Fibroblast of villous mesenchyme (primary cell): ENCODE results near the gene NOL4L. TPM values are rescaled to one million over a fixed set of nuclear protein-coding genes. Genes with fewer than 3 reads are reported as not detected.

Source experiments
- DNase-seq: peaks from one replicate; pipeline ENCODE4 v3.0.0-alpha.2; 2010; ENCODE audit warnings: low read depth
- H3K4me3 ChIP-seq: 2 replicates; pipeline ENCODE4 v1.5.1; 2011; ENCODE audit warnings: low read depth, mild to moderate bottlenecking, low read length
- CTCF ChIP-seq: IDR thresholded peaks from 2 replicates; pipeline ENCODE4 v1.5.1; 2012; ENCODE audit warnings: low read depth, mild to moderate bottlenecking, low read length; ENCODE audit not compliant: insufficient read depth
- total RNA-seq: library from RNA; depleted of rRNA; stranded (reverse); fragments of >200 nt; gene quantifications from 2 replicates; pipeline ENCODE4 v1.2.3, GENCODE V29; 2012

NOL4L gene
- total RNA-seq, 1 donor, result 9.9 TPM

DNA sequence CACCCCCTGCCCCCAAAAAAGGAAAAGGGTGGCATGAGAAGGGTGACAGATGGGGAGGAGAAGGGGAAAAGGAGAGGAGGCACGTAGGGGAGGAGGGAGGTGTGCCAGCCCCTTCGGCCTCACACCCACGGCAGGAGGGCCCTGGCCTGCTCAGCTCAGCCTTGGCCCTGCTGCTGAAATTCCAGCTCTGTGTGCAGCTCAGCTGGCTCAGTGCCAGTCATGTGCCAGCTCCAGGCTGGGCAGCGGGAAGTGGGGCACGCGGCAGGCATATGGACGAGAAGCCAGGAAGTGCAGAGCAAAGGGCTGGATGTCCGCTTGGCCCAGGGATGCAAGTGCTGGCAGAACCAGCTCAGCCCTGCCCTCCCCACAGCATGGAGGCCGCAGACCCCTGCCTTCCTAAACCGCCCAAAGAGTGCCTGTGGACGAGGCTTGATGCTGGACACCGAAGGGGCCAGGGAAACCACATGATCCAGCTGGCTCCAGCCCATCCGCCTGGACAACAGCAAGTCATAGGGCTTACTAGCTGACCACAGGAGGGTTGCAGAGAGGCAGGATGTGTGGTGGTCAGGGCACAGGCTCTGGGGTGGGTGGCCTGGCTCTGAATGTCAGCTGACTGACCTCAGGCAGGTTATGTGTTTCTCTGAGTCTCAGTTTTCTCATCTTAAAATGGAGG is 60.2 kb downstream of the NOL4L start:
- no peak for DNase-seq
- no peak overlapping the region for H3K4me3 ChIP-seq
- no peak for TF ChIP-seq CTCF

DNA sequence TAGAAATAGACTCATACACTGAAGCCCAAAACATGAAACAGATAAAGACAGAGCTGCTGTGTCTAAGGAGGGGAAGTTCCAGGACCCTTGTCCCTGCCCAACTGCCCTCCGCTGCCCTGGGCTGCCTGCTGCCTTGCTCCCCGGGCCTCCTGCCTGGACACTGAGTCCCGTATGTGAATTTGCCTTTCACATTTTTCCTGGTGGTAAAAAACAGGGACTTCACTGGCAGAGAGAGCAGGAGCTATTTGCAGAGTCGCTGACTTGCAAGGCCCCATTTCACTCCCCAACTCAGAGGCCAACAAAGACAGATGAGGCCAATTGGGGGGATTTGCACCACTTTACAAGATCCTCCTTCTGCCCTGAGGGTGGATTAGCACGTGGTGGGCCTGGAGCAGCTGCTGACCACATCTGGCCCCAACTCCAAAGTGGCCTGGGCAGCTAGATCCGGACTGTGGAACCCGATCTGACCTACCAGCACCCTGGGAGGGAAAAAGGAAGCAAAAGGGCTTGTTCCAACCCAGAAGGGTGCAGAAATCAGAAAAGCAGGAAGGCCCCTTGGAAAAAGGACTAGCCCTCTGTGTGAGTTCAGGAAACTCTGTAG is 61.4 kb downstream of the NOL4L start:
- no peak for TF ChIP-seq CTCF
- DNase-seq, result no peak

GRCh38 chr20:32522776-32523612 is 62.1 kb downstream of the NOL4L start:
- no peak for DNase-seq
- no peak overlapping the region for H3K4me3 ChIP-seq
- TF ChIP-seq CTCF, result no peak

More for the DNA sequence above, 61.4 kb downstream of the NOL4L start:
- no peak overlapping the region for H3K4me3 ChIP-seq

- no peak for TF ChIP-seq CTCF
- H3K4me3 ChIP-seq, result no peak overlapping the region
- no peak for DNase-seq
These were observed 62.7 kb downstream of the NOL4L start for GRCh38 chr20:32522526-32522775.

DNA sequence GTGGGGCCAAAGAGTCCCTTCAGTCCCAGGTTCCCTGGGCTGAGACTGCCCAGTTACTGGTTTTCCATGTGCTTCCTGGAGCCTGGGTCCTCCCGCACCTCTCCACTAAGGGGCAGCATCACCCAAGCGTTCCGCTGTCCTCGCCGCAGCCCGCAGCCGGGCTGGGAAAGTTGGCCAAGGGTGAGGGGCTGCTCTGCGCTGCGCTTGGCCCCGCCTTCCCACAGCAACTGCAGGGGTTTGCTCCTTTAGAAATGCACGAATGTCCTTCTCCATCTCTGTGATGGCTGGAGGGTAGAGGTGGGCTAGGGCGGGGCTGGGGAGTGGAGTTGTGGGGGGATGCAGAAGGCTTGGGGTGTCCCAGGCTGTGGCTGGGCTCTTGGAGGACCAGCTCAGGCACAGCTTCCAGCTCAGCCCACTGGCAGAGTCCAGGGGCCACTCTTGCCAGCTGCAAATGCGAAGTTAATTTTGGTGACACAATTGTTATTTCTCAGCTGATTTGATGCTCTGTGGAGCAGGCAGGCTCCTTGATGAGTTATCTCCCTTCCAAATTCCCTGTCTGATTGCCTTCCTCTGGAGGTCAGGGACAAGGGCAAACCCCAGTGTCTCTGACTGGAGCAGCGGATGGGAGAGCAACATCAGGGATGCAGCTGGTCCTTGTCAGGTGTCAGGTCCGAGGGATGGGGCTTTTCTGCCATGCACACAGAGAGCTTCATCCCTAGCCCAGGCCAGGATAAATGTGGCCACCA is 63.2 kb downstream of the NOL4L start:
- no peak overlapping the region for H3K4me3 ChIP-seq

GRCh38 chr20:32520927-32521203 is 64.3 kb downstream of the NOL4L start:
- no peak for TF ChIP-seq CTCF
- no peak overlapping the region for H3K4me3 ChIP-seq
- no peak for DNase-seq

More for the DNA sequence above, 63.2 kb downstream of the NOL4L start:
- TF ChIP-seq CTCF, result peak; percentile 90
- peak; percentile 58 for DNase-seq
